BE2C (cell line): ENCODE measurements around the gene MAPRE3. TPM values are rescaled to one million over a fixed set of nuclear protein-coding genes. Genes with fewer than 3 reads are reported as not detected.
A peak's percentile ranks its signal among the peaks of the same experiment; 100 is the strongest.
"Not testable (repeated sequence)": the region's sequence is repeated elsewhere in the genome, so short reads cannot be mapped to it uniquely, and the experiment has no call there.

Experiments used
- DNase-seq: peaks from one replicate; pipeline ENCODE4 v3.0.0-alpha.2; 2020
- H3K27me3 ChIP-seq: fragments of 250-450 bp; sonication (Bioruptor Pico); 2 replicates; pipeline ENCODE4 v1.5.1; 2020; ENCODE audit warnings: mild to moderate bottlenecking
- H3K36me3 ChIP-seq: fragments of 250-450 bp; sonication (Bioruptor Pico); 2 replicates; pipeline ENCODE4 v1.5.1; 2020; ENCODE audit warnings: mild to moderate bottlenecking
- H3K4me1 ChIP-seq: fragments of 250-450 bp; sonication (Bioruptor Pico); 2 replicates; pipeline ENCODE4 v1.5.1; 2020
- H3K4me3 ChIP-seq: 2 replicates; pipeline ENCODE4 v1.5.1; 2011; ENCODE audit warnings: low read depth, low read length
- H3K9me3 ChIP-seq: fragments of 250-450 bp; sonication (Bioruptor Pico); 2 replicates; pipeline ENCODE4 v1.5.1; 2020
- CTCF ChIP-seq: IDR thresholded peaks from 2 replicates; pipeline ENCODE4 v1.5.1; 2012; ENCODE audit warnings: mild to moderate bottlenecking, low read depth, low read length
- polyA plus RNA-seq: library from polyadenylated mRNA; unstranded; fragments of >200 nt; gene quantifications from one replicate; pipeline ENCODE4 v1.2.1, GENCODE V29; 2012; ENCODE audit warnings: low read depth, missing spikeins; ENCODE audit not compliant: insufficient read length, insufficient read depth

Gene MAPRE3
- polyA plus RNA-seq = 81.8 TPM

- TF ChIP-seq CTCF = no peak
- H3K36me3 ChIP-seq = no peaks in the 10 kb centered on the region
- H3K4me3 ChIP-seq = peak within 1 kb of the TSS; percentile 97
- no peaks in the 10 kb centered on the region for H3K27me3 ChIP-seq
- H3K4me1 ChIP-seq = peaks cover 2% of the 10 kb centered on the region; the same call in 1 of the 2 replicates
- DNase-seq = peak; percentile 95
- H3K9me3 ChIP-seq = no peaks in the 10 kb centered on the region
Observed at GRCh38 chr2:26970244-26970927, at the start of gene MAPRE3. MAPRE3 (plus strand) TSS chr2:26970637; CDS start chr2:27022219, 51,582 bp downstream.

- H3K27me3 ChIP-seq = no peaks in the 10 kb centered on the region
- H3K9me3 ChIP-seq = no peaks in the 10 kb centered on the region
- no peak for TF ChIP-seq CTCF
- no peak for DNase-seq
- no peaks in the 10 kb centered on the region for H3K4me1 ChIP-seq
- H3K4me3 ChIP-seq = no peak overlapping the region
- H3K36me3 ChIP-seq = no peaks in the 10 kb centered on the region
Observed at GRCh38 chr2:26921323-26921722, 49.1 kb upstream of the MAPRE3 start.

- H3K9me3 ChIP-seq = no peaks in the 10 kb centered on the region
- TF ChIP-seq CTCF = peak; percentile 88
- no peaks in the 10 kb centered on the region for H3K4me1 ChIP-seq
- H3K4me3 ChIP-seq = no peak overlapping the region
- H3K36me3 ChIP-seq = no peaks in the 10 kb centered on the region
- no peaks in the 10 kb centered on the region for H3K27me3 ChIP-seq
- peak; percentile 74 for DNase-seq
Observed at GRCh38 chr2:26922405-26923188, 47.8 kb upstream of the MAPRE3 start.

GRCh38 chr2:26923189-26923466 lies 47.3 kb upstream of the MAPRE3 start:
- H3K4me3 ChIP-seq, H3K36me3 ChIP-seq, DNase-seq, H3K9me3 ChIP-seq, H3K27me3 ChIP-seq, H3K4me1 ChIP-seq: not testable (repeated sequence)

GRCh38 chr2:26924731-26925099 lies 45.7 kb upstream of the MAPRE3 start:
- TF ChIP-seq CTCF = no peak
- no peak for DNase-seq
- Histone ChIP-seq H3K4me3 (no peak overlapping the region), H3K27me3 (no peaks in the 10 kb centered on the region), H3K36me3 (no peaks in the 10 kb centered on the region), H3K9me3 (no peaks in the 10 kb centered on the region), H3K4me1 (no peaks in the 10 kb centered on the region)

- DNase-seq = no peak
- no peak for TF ChIP-seq CTCF
- Histone ChIP-seq H3K27me3 (no peaks in the 10 kb centered on the region), H3K9me3 (no peaks in the 10 kb centered on the region), H3K4me1 (no peaks in the 10 kb centered on the region), H3K36me3 (no peaks in the 10 kb centered on the region), H3K4me3 (no peak overlapping the region)
Observed at GRCh38 chr2:26925100-26925791, 45.2 kb upstream of the MAPRE3 start.
